Measurements from ENCODE around the gene RASSF1.

Gene RASSF1

GRCh38 chr3:50300681-50301254 is 39.9 kb downstream of the RASSF1 start:
- no peak for DNase-seq (ENCODE audit: low read depth)
- no peak for TF ChIP-seq CTCF (IDR thresholded peaks at IDR 0.05; ENCODE audit: low read depth, low read length)
- no peak overlapping the region for H3K4me3 ChIP-seq (ENCODE audit: low read depth, low read length)

- DNase-seq (ENCODE audit: low read depth): peak; percentile 79
- TF ChIP-seq MAX (IDR thresholded peaks at IDR 0.05; ENCODE audit: low read depth, low read length) (peak; percentile 93), POLR2A (IDR thresholded peaks at IDR 0.05; ENCODE audit: extremely low read depth, insufficient read length) (peak; percentile 28), MYC (IDR thresholded peaks at IDR 0.05; ENCODE audit: low read depth, low read length) (peak; percentile 84), CTCF (IDR thresholded peaks at IDR 0.05; ENCODE audit: low read depth, low read length) (no peak)
These were observed 40.5 kb downstream of the RASSF1 start for GRCh38 chr3:50299929-50300680.

GRCh38 chr3:50299638-50299928 is 41.1 kb downstream of the RASSF1 start:
- TF ChIP-seq MYC (IDR thresholded peaks at IDR 0.05; ENCODE audit: low read depth, low read length): peak; percentile 62
- no peak for TF ChIP-seq MAX (IDR thresholded peaks at IDR 0.05; ENCODE audit: low read depth, low read length)
- peak overlapping the region; percentile 72 for H3K4me3 ChIP-seq (ENCODE audit: low read depth, low read length)
- DNase-seq (ENCODE audit: low read depth): no peak

More at GRCh38 chr3:50299929-50300680, 40.5 kb downstream of the RASSF1 start:
- peak overlapping the region; percentile 72 for H3K4me3 ChIP-seq (ENCODE audit: low read depth, low read length)

- peak; percentile 99 for DNase-seq (ENCODE audit: low read depth)
- TF ChIP-seq CTCF (IDR thresholded peaks at IDR 0.05; ENCODE audit: low read depth, low read length): peak; percentile 21
- TF ChIP-seq MYC (IDR thresholded peaks at IDR 0.05; ENCODE audit: low read depth, low read length): no peak
- TF ChIP-seq MAX (IDR thresholded peaks at IDR 0.05; ENCODE audit: low read depth, low read length): peak; percentile 65
- TF ChIP-seq POLR2A (IDR thresholded peaks at IDR 0.05; ENCODE audit: extremely low read depth, insufficient read length): peak; percentile 88
- H3K4me3 ChIP-seq (ENCODE audit: low read depth, low read length): peak within 1 kb of the TSS; percentile 78
These were observed 41.6 kb downstream of the RASSF1 start, which contains the start of the genes HYAL3 and NAA80 for GRCh38 chr3:50298836-50299637. Gene HYAL3, minus strand, starts transcription at chr3:50299405. Its CDS starts 3,803 bp downstream, at chr3:50295602. Gene NAA80, minus strand, starts transcription at chr3:50299405. Its CDS starts 1,942 bp downstream, at chr3:50297463.

GRCh38 chr3:50297896-50298725 is 42.5 kb downstream of the RASSF1 start:
- DNase-seq (ENCODE audit: low read depth): peak; percentile 71
- TF ChIP-seq MYC (IDR thresholded peaks at IDR 0.05; ENCODE audit: low read depth, low read length) (peak; percentile 33; the same call in 1 of the 2 replicates), CTCF (IDR thresholded peaks at IDR 0.05; ENCODE audit: low read depth, low read length) (peak; percentile 24), POLR2A (IDR thresholded peaks at IDR 0.05; ENCODE audit: extremely low read depth, insufficient read length) (no peak), MAX (IDR thresholded peaks at IDR 0.05; ENCODE audit: low read depth, low read length) (0 out of 2 replicates have a peak, but pooled peaks have one; percentile 33)
- peak overlapping the region; percentile 78 for H3K4me3 ChIP-seq (ENCODE audit: low read depth, low read length)
